Astrocyte of the spinal cord (primary cell): ENCODE results near the gene HDAC1.
"Not testable (repeated sequence)": the region's sequence is repeated elsewhere in the genome, so short reads cannot be mapped to it uniquely, and the experiment has no call there.

Experiments
- DNase-seq: peaks from one replicate; pipeline ENCODE4 v3.0.0; 2011; ENCODE audit warnings: low read depth, low spot score
- H3K4me3 ChIP-seq: 2 replicates; pipeline ENCODE4 v1.5.1; 2011; ENCODE audit warnings: low read depth, mild to moderate bottlenecking, low read length, moderate library complexity
- CTCF ChIP-seq: IDR thresholded peaks from 2 replicates; pipeline ENCODE4 v1.5.1; 2012; ENCODE audit warnings: low read depth, mild to moderate bottlenecking, low read length, inconsistent platforms
- in situ Hi-C: cut with HindIII; loops from 2 replicates; pipeline ENCODE4 v1.10.0; 2017; ENCODE audit warnings: low sequenced_read_pairs

Gene HDAC1

DNA sequence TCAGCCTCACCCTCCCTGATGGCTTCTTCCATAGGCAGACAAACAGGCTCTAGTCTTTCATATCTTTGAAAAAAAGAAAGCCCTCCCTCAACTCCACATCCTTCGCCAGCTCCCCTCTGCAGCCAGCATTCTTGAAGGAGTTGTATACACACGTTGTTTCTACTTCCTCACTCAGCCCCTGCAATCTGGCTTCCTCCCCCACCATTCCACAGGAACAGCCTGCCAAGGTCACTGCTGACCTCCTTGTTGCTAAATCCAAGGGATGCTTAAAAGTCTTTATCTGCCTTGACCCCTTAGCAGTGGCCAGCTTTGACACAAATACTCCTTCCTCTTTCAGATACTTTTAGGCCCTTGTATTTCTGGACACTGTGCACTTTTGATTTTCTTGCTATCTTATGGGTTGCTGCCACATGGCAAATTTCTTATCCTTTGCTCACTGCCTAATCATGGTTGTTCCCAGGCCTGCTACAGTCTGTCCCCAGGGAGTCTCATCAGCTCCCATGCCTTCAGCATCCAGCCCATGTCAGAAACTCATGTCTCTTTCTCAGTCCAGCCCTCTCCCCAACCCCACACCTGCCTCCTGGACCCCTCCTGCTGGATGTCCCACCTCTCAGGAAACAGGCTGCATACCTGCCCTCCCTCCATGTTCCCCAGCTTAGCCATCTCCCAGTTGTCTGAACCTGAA lies 62.1 kb downstream of the HDAC1 start:
- DNase-seq: no peak
- no peak overlapping the region for H3K4me3 ChIP-seq
- no peak for TF ChIP-seq CTCF
- in situ Hi-C loops: no loop called here

DNA sequence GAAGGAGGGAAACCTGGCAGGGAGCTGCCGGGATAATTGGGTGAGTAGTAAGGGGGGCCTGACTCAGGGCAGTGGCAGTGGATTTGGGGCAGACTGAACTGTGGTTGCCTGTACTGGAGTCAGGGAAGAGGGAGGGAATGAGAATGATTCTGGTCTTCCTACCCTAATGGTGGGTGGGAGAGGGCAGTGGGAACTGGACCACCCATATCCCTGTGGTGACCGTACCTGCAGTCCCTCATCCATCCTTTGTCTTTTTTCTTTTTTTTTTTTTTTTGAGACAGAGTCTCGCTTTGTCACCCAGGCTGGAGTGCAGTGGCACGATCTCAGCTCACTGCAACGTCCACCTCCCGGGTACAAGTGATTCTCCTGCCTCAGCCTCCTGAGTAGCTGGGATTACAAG lies 63.9 kb downstream of the HDAC1 start:
- in situ Hi-C loops, H3K4me3 ChIP-seq, DNase-seq: not testable (repeated sequence)

DNA sequence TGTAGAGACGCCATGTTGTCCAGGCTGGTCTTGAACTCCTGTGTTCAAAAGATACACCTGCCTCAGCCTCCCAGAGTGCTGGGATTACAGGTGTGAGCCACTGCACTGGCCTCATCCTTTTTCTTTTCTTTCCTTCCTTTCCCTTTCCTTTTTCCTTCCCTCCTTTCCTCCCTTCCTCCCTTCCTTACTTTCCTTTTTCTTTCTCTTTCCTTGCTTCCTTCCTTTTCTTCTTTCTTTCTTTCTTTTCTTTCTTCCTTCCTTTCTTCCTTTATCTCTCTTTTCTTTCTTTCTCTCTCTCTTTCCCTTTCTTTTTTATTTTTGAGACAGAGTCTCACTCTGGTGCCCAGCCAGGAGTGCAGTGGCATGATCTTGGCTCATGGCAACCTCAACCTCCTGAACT lies 64.6 kb downstream of the HDAC1 start:
- no peak for TF ChIP-seq CTCF
- in situ Hi-C loops: no loop called here
- no peak overlapping the region for H3K4me3 ChIP-seq
- no peak for DNase-seq

GRCh38 chr1:32357614-32358013 lies 65.7 kb downstream of the HDAC1 start:
- DNase-seq: no peak
- in situ Hi-C loops: no loop called here
- no peak overlapping the region for H3K4me3 ChIP-seq
- no peak for TF ChIP-seq CTCF

DNA sequence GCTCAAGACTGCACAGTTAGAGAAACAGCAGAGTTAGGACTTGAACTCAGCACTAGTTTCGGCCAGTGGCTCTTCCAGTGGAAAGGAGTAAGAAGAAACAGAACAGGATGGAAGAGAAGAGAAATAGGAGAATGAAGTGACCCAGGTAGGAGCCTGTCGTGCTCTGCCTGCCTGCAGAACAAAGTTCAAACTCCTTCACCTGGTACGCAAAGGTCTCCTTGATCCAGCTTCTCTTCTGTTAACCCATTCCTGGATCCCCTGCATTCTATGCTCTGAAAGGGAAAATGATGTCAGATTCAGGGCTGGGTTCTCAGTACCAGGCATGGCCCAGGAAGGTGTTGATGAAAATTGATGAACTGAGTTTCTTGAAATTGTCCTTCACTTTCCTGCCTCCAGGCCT lies 66.6 kb downstream of the HDAC1 start:
- H3K4me3 ChIP-seq: no peak overlapping the region
- no peak for TF ChIP-seq CTCF
- no peak for DNase-seq
- in situ Hi-C loops: no loop called here

- H3K4me3 ChIP-seq: no peak overlapping the region
Measured at GRCh38 chr1:32361308-32361673, 69.4 kb downstream of the HDAC1 start.

More at GRCh38 chr1:32361308-32361673, 69.4 kb downstream of the HDAC1 start:
- in situ Hi-C loops: no loop called here
- no peak for DNase-seq
- TF ChIP-seq CTCF: no peak
